HEK293 (cell line): ENCODE results near the gene CD59.

Experiments used
- FEZF1 ChIP-seq: fragments of 450-650 bp; formaldehyde crosslinking; IDR thresholded peaks from 2 replicates; pipeline ENCODE4 v1.5.1; 2016; ENCODE audit warnings: missing biosample characterization, missing genetic modification characterization
- IKZF3 ChIP-seq: fragments of 450-650 bp; IDR thresholded peaks from 2 replicates; pipeline ENCODE4 v1.5.0; 2018; ENCODE audit warnings: missing biosample characterization, mild to moderate bottlenecking, missing genetic modification characterization, moderate library complexity
- KLF7 ChIP-seq: fragments of 450-650 bp; formaldehyde crosslinking; IDR thresholded peaks from 2 replicates; pipeline ENCODE4 v1.5.1; 2016; ENCODE audit warnings: missing biosample characterization, missing genetic modification characterization, borderline replicate concordance
- MYNN ChIP-seq: fragments of 450-650 bp; formaldehyde crosslinking; IDR thresholded peaks from 2 replicates; pipeline ENCODE4 v1.5.1; 2016; ENCODE audit warnings: missing biosample characterization, missing genetic modification characterization, borderline replicate concordance
- OSR2 ChIP-seq: fragments of 450-650 bp; formaldehyde crosslinking; IDR thresholded peaks from 2 replicates; pipeline ENCODE4 v1.5.1; 2016; ENCODE audit warnings: missing biosample characterization, missing genetic modification characterization
- REST ChIP-seq: fragments of 450-650 bp; formaldehyde crosslinking; IDR thresholded peaks from 2 replicates; pipeline ENCODE4 v1.5.1; 2016; ENCODE audit warnings: missing biosample characterization, missing genetic modification characterization
- YY1 ChIP-seq: fragments of 450-650 bp; formaldehyde crosslinking; IDR thresholded peaks from 2 replicates; pipeline ENCODE4 v1.5.1; 2018; ENCODE audit warnings: missing biosample characterization, missing genetic modification characterization
- ZBTB8A ChIP-seq: fragments of 450-650 bp; formaldehyde crosslinking; IDR thresholded peaks from 2 replicates; pipeline ENCODE4 v1.5.1; 2016; ENCODE audit warnings: missing biosample characterization, missing genetic modification characterization
- ZNF398 ChIP-seq: fragments of 450-650 bp; formaldehyde crosslinking; IDR thresholded peaks from 2 replicates; pipeline ENCODE4 v1.5.1; 2017; ENCODE audit warnings: missing biosample characterization, missing genetic modification characterization
- TF ChIP-seq, protein P1 (sequence below): fragments of 450-650 bp; formaldehyde crosslinking; IDR thresholded peaks from 2 replicates; pipeline ENCODE4 v1.5.1; 2016; ENCODE audit warnings: missing biosample characterization, missing genetic modification characterization
- TF ChIP-seq, protein P2 (sequence below): fragments of 450-650 bp; formaldehyde crosslinking; IDR thresholded peaks from 2 replicates; pipeline ENCODE4 v1.5.1; 2016; ENCODE audit warnings: missing biosample characterization, missing genetic modification characterization
- TF ChIP-seq, protein P3 (sequence below): fragments of 450-650 bp; formaldehyde crosslinking; IDR thresholded peaks from 2 replicates; pipeline ENCODE4 v1.5.1; 2017; ENCODE audit warnings: missing biosample characterization, missing genetic modification characterization
- TF ChIP-seq, protein P4 (sequence below): fragments of 450-650 bp; formaldehyde crosslinking; conservative IDR thresholded peaks from 2 replicates; pipeline ENCODE4 v1.5.1; 2016; ENCODE audit warnings: low read depth, missing biosample characterization, missing genetic modification characterization

DNA sequence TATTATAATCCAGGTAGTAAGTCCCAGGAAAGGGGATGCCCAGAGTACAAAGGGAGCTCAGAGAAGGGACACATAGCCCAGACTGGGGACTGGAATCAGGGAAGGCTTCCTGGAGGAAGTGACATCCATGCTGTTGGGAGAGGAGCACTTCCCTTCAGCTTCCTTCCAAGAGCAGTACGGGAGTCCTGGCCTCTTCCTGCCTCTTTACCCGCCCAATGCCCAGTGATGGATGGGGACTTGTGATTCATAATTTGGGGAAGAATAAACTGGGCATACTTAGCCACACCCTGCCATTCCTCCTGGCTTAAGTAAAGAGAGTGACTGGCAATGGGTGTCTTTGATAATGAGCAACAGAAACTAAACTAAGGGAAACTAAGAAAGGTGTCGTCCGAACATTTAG is 47.1 kb downstream of the CD59 start:
- TF ChIP-seq, protein P1, sequence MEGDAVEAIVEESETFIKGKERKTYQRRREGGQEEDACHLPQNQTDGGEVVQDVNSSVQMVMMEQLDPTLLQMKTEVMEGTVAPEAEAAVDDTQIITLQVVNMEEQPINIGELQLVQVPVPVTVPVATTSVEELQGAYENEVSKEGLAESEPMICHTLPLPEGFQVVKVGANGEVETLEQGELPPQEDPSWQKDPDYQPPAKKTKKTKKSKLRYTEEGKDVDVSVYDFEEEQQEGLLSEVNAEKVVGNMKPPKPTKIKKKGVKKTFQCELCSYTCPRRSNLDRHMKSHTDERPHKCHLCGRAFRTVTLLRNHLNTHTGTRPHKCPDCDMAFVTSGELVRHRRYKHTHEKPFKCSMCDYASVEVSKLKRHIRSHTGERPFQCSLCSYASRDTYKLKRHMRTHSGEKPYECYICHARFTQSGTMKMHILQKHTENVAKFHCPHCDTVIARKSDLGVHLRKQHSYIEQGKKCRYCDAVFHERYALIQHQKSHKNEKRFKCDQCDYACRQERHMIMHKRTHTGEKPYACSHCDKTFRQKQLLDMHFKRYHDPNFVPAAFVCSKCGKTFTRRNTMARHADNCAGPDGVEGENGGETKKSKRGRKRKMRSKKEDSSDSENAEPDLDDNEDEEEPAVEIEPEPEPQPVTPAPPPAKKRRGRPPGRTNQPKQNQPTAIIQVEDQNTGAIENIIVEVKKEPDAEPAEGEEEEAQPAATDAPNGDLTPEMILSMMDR, result no peak
- no peak for TF ChIP-seq FEZF1 (tag by site-specific recombination)
- TF ChIP-seq YY1 (tag by site-specific recombination), result no peak
- no peak for TF ChIP-seq ZBTB8A (tag by site-specific recombination)
- TF ChIP-seq OSR2, result no peak
- TF ChIP-seq, protein P2, sequence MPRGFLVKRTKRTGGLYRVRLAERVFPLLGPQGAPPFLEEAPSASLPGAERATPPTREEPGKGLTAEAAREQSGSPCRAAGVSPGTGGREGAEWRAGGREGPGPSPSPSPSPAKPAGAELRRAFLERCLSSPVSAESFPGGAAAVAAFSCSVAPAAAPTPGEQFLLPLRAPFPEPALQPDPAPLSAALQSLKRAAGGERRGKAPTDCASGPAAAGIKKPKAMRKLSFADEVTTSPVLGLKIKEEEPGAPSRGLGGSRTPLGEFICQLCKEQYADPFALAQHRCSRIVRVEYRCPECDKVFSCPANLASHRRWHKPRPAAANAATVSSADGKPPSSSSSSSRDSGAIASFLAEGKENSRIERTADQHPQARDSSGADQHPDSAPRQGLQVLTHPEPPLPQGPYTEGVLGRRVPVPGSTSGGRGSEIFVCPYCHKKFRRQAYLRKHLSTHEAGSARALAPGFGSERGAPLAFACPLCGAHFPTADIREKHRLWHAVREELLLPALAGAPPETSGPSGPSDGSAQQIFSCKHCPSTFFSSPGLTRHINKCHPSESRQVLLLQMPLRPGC, result no peak
- no peak for TF ChIP-seq ZNF398 (tag by site-specific recombination)
- TF ChIP-seq, protein P3, sequence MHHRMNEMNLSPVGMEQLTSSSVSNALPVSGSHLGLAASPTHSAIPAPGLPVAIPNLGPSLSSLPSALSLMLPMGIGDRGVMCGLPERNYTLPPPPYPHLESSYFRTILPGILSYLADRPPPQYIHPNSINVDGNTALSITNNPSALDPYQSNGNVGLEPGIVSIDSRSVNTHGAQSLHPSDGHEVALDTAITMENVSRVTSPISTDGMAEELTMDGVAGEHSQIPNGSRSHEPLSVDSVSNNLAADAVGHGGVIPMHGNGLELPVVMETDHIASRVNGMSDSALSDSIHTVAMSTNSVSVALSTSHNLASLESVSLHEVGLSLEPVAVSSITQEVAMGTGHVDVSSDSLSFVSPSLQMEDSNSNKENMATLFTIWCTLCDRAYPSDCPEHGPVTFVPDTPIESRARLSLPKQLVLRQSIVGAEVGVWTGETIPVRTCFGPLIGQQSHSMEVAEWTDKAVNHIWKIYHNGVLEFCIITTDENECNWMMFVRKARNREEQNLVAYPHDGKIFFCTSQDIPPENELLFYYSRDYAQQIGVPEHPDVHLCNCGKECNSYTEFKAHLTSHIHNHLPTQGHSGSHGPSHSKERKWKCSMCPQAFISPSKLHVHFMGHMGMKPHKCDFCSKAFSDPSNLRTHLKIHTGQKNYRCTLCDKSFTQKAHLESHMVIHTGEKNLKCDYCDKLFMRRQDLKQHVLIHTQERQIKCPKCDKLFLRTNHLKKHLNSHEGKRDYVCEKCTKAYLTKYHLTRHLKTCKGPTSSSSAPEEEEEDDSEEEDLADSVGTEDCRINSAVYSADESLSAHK (tag by site-specific recombination), result no peak
- TF ChIP-seq, protein P4, sequence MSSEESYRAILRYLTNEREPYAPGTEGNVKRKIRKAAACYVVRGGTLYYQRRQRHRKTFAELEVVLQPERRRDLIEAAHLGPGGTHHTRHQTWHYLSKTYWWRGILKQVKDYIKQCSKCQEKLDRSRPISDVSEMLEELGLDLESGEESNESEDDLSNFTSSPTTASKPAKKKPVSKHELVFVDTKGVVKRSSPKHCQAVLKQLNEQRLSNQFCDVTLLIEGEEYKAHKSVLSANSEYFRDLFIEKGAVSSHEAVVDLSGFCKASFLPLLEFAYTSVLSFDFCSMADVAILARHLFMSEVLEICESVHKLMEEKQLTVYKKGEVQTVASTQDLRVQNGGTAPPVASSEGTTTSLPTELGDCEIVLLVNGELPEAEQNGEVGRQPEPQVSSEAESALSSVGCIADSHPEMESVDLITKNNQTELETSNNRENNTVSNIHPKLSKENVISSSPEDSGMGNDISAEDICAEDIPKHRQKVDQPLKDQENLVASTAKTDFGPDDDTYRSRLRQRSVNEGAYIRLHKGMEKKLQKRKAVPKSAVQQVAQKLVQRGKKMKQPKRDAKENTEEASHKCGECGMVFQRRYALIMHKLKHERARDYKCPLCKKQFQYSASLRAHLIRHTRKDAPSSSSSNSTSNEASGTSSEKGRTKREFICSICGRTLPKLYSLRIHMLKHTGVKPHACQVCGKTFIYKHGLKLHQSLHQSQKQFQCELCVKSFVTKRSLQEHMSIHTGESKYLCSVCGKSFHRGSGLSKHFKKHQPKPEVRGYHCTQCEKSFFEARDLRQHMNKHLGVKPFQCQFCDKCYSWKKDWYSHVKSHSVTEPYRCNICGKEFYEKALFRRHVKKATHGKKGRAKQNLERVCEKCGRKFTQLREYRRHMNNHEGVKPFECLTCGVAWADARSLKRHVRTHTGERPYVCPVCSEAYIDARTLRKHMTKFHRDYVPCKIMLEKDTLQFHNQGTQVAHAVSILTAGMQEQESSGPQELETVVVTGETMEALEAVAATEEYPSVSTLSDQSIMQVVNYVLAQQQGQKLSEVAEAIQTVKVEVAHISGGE (tag by site-specific recombination), result no peak
- no peak for TF ChIP-seq MYNN
- TF ChIP-seq IKZF3 (tag by site-specific recombination), result no peak
- no peak for TF ChIP-seq KLF7 (tag by site-specific recombination)
- no peak for TF ChIP-seq REST (tag by site-specific recombination)
